ENCODE results near the gene DPF3. TPM values are rescaled to one million over a fixed set of nuclear protein-coding genes. Genes with fewer than 3 reads are reported as not detected.

Gene DPF3
- total and polyA plus RNA-seq, 8 donors: 1.4 to 3.6 (median 1.9) TPM

GRCh38 chr14:72836085-72836484, 57.8 kb downstream of the DPF3 start:
- H3K27ac ChIP-seq: no peak overlapping the region
- no peaks in the 10 kb centered on the region for H3K36me3 ChIP-seq
- DNase-seq: no peak
- no peak for ATAC-seq
- no peak for TF ChIP-seq CTCF (IDR thresholded peaks at IDR 0.05)
- no peaks in the 10 kb centered on the region for H3K9me3 ChIP-seq
- peaks cover 0 to 10% of the 10 kb centered on the region in 2 donors for H3K27me3 ChIP-seq
- H3K4me3 ChIP-seq: no peak overlapping the region
- no peaks in the 10 kb centered on the region for H3K4me1 ChIP-seq
- intact Hi-C loops (cut with DNase I): no loop called here

GRCh38 chr14:72833174-72833573, 60.7 kb downstream of the DPF3 start:
- intact Hi-C loops (cut with DNase I): no loop called here
- DNase-seq (no peak), ATAC-seq (no peak)

GRCh38 chr14:72830786-72831594, 62.9 kb downstream of the DPF3 start:
- H3K27ac ChIP-seq: no peak overlapping the region
- TF ChIP-seq CTCF (IDR thresholded peaks at IDR 0.05): no peak
- ATAC-seq: no peak
- no peak overlapping the region for H3K4me3 ChIP-seq
- intact Hi-C loops (cut with DNase I): no loop called here
- H3K9me3 ChIP-seq: no peaks in the 10 kb centered on the region
- H3K4me1 ChIP-seq: no peaks in the 10 kb centered on the region
- peak in 1 of 4 donors; percentile 17 for DNase-seq
- H3K36me3 ChIP-seq: no peaks in the 10 kb centered on the region
- peaks cover 0 to 25% of the 10 kb centered on the region in 2 donors for H3K27me3 ChIP-seq

More at GRCh38 chr14:72833174-72833573, 60.7 kb downstream of the DPF3 start:
- Histone ChIP-seq H3K4me3 (no peak overlapping the region), H3K27me3 (peaks cover 0 to 25% of the 10 kb centered on the region in 2 donors), H3K36me3 (no peaks in the 10 kb centered on the region), H3K4me1 (no peaks in the 10 kb centered on the region), H3K27ac (no peak overlapping the region), H3K9me3 (no peaks in the 10 kb centered on the region)
- no peak for TF ChIP-seq CTCF (IDR thresholded peaks at IDR 0.05)

DNA sequence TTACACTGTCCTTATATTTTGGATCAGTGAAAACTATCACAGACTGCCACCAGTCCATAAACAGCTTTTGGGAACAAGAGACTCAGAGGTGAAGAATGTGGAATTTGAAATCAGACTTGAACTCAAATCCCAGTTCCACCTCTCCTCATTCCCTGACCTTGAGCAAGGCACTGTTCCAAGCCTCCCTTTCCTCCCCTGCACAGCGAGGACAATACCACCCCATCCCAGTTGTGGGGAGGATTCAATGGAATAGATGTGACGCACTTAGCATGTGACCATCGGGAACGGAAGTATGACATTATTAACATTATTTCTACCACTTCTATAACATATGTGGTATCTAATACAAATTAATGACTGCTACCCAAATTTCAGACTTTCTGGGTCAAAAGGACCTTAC, 63.5 kb downstream of the DPF3 start:
- H3K27ac ChIP-seq: no peak overlapping the region

More for the DNA sequence above, 63.5 kb downstream of the DPF3 start:
- ATAC-seq (no peak), DNase-seq (no peak)
- intact Hi-C loops (cut with DNase I): no loop called here
- Histone ChIP-seq H3K9me3 (no peaks in the 10 kb centered on the region), H3K36me3 (no peaks in the 10 kb centered on the region), H3K27me3 (peaks cover 0 to 25% of the 10 kb centered on the region in 2 donors), H3K4me3 (no peak overlapping the region), H3K4me1 (no peaks in the 10 kb centered on the region)
- TF ChIP-seq CTCF (IDR thresholded peaks at IDR 0.05): no peak

All from left lung (tissue), 10 donors.